ENCODE data around the gene TPM1. TPM values are rescaled to one million over a fixed set of nuclear protein-coding genes. Genes with fewer than 3 reads are reported as not detected.

The TPM1 gene
- total and polyA plus RNA-seq, 3 donors from 2014 or later, result 126 to 135 (median 126) TPM

GRCh38 chr15:63071288-63071909 is 28.9 kb downstream of the TPM1 start:
- Histone ChIP-seq H3K4me1 (peaks cover 15% of the 10 kb centered on the region), H3K36me3 (ENCODE audit: low read depth, missing control alignments) (no peaks in the 10 kb centered on the region), H3K9me3 (no peaks in the 10 kb centered on the region), H3K27me3 (no peaks in the 10 kb centered on the region), H3K4me3 (no peak overlapping the region), H3K27ac (no peak overlapping the region)
- intact Hi-C loops (cut with DNase I; ENCODE audit: low total_unique reads), result no loop called here
- DNase-seq, result no peak
- no peak for TF ChIP-seq CTCF (IDR thresholded peaks at IDR 0.05)
- no peak for TF ChIP-seq POLR2A (IDR thresholded peaks at IDR 0.05)
- WGBS, 2 donors, result 79 to 88% methylated on average over 8 of the region's 8 CpGs

- no peaks in the 10 kb centered on the region for H3K36me3 ChIP-seq (ENCODE audit: low read depth, missing control alignments)
- DNase-seq, result no peak
- peaks cover 18% of the 10 kb centered on the region for H3K4me1 ChIP-seq
- H3K9me3 ChIP-seq, result no peaks in the 10 kb centered on the region
- intact Hi-C loops (cut with DNase I; ENCODE audit: low total_unique reads), result no loop called here
- H3K4me3 ChIP-seq, result no peak overlapping the region
- WGBS, 2 donors, result 71 to 81% methylated on average over 3 of the region's 3 CpGs
- H3K27me3 ChIP-seq, result no peaks in the 10 kb centered on the region
- TF ChIP-seq POLR2A (IDR thresholded peaks at IDR 0.05), result no peak
- TF ChIP-seq CTCF (IDR thresholded peaks at IDR 0.05), result no peak
- no peak overlapping the region for H3K27ac ChIP-seq
Observed at GRCh38 chr15:63072023-63072650, 29.6 kb downstream of the TPM1 start.

GRCh38 chr15:63072809-63073277 is 30.3 kb downstream of the TPM1 start:
- no peaks in the 10 kb centered on the region for H3K36me3 ChIP-seq (ENCODE audit: low read depth, missing control alignments)
- 90 to 96% methylated on average over 9 of the region's 9 CpGs for WGBS, 2 donors
- no peak overlapping the region for H3K4me3 ChIP-seq
- no peaks in the 10 kb centered on the region for H3K27me3 ChIP-seq
- TF ChIP-seq POLR2A (IDR thresholded peaks at IDR 0.05), result no peak
- TF ChIP-seq CTCF (IDR thresholded peaks at IDR 0.05), result no peak
- H3K27ac ChIP-seq, result no peak overlapping the region
- peaks cover 18% of the 10 kb centered on the region for H3K4me1 ChIP-seq
- no peaks in the 10 kb centered on the region for H3K9me3 ChIP-seq
- DNase-seq, result no peak
- intact Hi-C loops (cut with DNase I; ENCODE audit: low total_unique reads), result no loop called here

GRCh38 chr15:63073497-63074172 is 31.1 kb downstream of the TPM1 start:
- WGBS, 2 donors, result 60 to 65% methylated on average over 9 of the region's 9 CpGs
- no peak for TF ChIP-seq POLR2A (IDR thresholded peaks at IDR 0.05)
- no peak for TF ChIP-seq CTCF (IDR thresholded peaks at IDR 0.05)
- no peak overlapping the region for H3K4me3 ChIP-seq
- peaks cover 18% of the 10 kb centered on the region for H3K4me1 ChIP-seq
- no peak overlapping the region for H3K27ac ChIP-seq
- H3K27me3 ChIP-seq, result no peaks in the 10 kb centered on the region
- no peaks in the 10 kb centered on the region for H3K36me3 ChIP-seq (ENCODE audit: low read depth, missing control alignments)
- H3K9me3 ChIP-seq, result no peaks in the 10 kb centered on the region
- no peak for DNase-seq
- intact Hi-C loops (cut with DNase I; ENCODE audit: low total_unique reads), result no loop called here
